IMR-90 (cell line): ENCODE measurements around the gene IL36B. TPM values are rescaled to one million over a fixed set of nuclear protein-coding genes. Genes with fewer than 3 reads are reported as not detected.

ENCODE experiments used
- ATAC-seq: fragments of 200-7000 bp; cut with Tn5 transposase; 2 replicates; pipeline ENCODE4 v1.9.1; 2020; ENCODE audit warnings: low read depth, mild to moderate bottlenecking, moderate library complexity
- BruUV-seq: library from RNA; stranded (reverse); fragments of 400-500 nt; replicated peaks from 2 replicates; lab custom pipeline; 2021; lab: Mats Ljungman, UMichigan
- CTCF ChIA-PET: fragments of 300-600 bp; formaldehyde crosslinking; extraction: SDS; loops from one replicate; lab custom pipeline; 2021; ENCODE audit warnings: antibody characterized with exemption; lab: Yijun Ruan, JAX
- POLR2A ChIA-PET: fragments of 300-600 bp; sonication (Branson Sonifier 250); formaldehyde crosslinking; loops from one replicate; lab custom pipeline; 2022; ENCODE audit warnings: antibody characterized with exemption; ENCODE audit not compliant: unreplicated experiment; lab: Charles Lee
- DNase-seq: peaks from one replicate; pipeline ENCODE4 v3.0.0; 2013
- H2AFZ ChIP-seq: replicated peaks from 2 replicates; pipeline ENCODE3; 2013; ENCODE audit warnings: low read length, mild to moderate bottlenecking; ENCODE audit not compliant: poor library complexity
- H2AK5ac ChIP-seq: 2 replicates; pipeline ENCODE4 v1.6.1; 2013; ENCODE audit warnings: low read depth, low read length, inconsistent platforms
- H2AK9ac ChIP-seq: replicated peaks from 2 replicates; pipeline ENCODE3; 2013; ENCODE audit warnings: mild to moderate bottlenecking, low read depth, low read length, moderate library complexity; ENCODE audit not compliant: poor library complexity
- H2BK120ac ChIP-seq: 2 replicates; pipeline ENCODE4 v1.6.1; 2013; ENCODE audit warnings: low read depth, low read length, inconsistent platforms
- H2BK15ac ChIP-seq: 3 replicates; pipeline ENCODE4 v1.6.1; 2013; ENCODE audit warnings: low read depth, low read length, inconsistent platforms
- H2BK20ac ChIP-seq: 2 replicates; pipeline ENCODE4 v1.6.1; 2013; ENCODE audit warnings: low read depth, mild to moderate bottlenecking, inconsistent platforms, low read length, moderate library complexity
- H2BK5ac ChIP-seq: 2 replicates; pipeline ENCODE4 v1.6.1; 2013; ENCODE audit warnings: mild to moderate bottlenecking, low read depth, low read length, inconsistent platforms; ENCODE audit not compliant: poor library complexity, severe bottlenecking
- H3K14ac ChIP-seq: replicated peaks from 2 replicates; pipeline ENCODE4 v1.6.1; 2013; ENCODE audit warnings: low read depth, low read length, inconsistent platforms
- H3K18ac ChIP-seq: 2 replicates; pipeline ENCODE4 v1.6.1; 2013; ENCODE audit warnings: low read depth, low read length, control low read depth
- H3K23ac ChIP-seq: 2 replicates; pipeline ENCODE4 v1.6.1; 2013; ENCODE audit warnings: low read depth, low read length, inconsistent platforms
- H3K27ac ChIP-seq: 2 replicates; pipeline ENCODE4 v1.5.1; 2013; ENCODE audit warnings: mild to moderate bottlenecking, control low read depth, low read length; ENCODE audit not compliant: insufficient read depth
- H3K27me3 ChIP-seq: 2 replicates; pipeline ENCODE4 v1.6.1; 2013; ENCODE audit warnings: low read length; ENCODE audit not compliant: control insufficient read depth, insufficient read depth
- H3K36me3 ChIP-seq: 2 replicates; pipeline ENCODE4 v1.6.1; 2013; ENCODE audit warnings: low read length, mixed read lengths; ENCODE audit not compliant: control insufficient read depth, insufficient read depth
- H3K4ac ChIP-seq: 2 replicates; pipeline ENCODE4 v1.6.1; 2013; ENCODE audit warnings: low read depth, low read length, inconsistent platforms
- H3K4me1 ChIP-seq: 2 replicates; pipeline ENCODE4 v1.6.1; 2013; ENCODE audit warnings: low read length, mixed read lengths; ENCODE audit not compliant: control insufficient read depth, insufficient read depth
- H3K4me2 ChIP-seq: 2 replicates; pipeline ENCODE4 v1.6.1; 2013; ENCODE audit warnings: low read depth, mild to moderate bottlenecking, control low read depth, low read length, moderate library complexity
- H3K4me3 ChIP-seq: 2 replicates; pipeline ENCODE4 v1.5.1; 2013; ENCODE audit warnings: low read depth, mild to moderate bottlenecking, control low read depth, low read length, moderate library complexity; ENCODE audit not compliant: insufficient read depth
- H3K56ac ChIP-seq: 2 replicates; pipeline ENCODE4 v1.6.1; 2013; ENCODE audit warnings: low read length, inconsistent platforms; ENCODE audit not compliant: insufficient read depth; ENCODE audit errors: extremely low read depth
- H3K79me1 ChIP-seq, 2 experiments: 2 replicates each; pipeline ENCODE4 v1.6.1; 2013; ENCODE audit warnings: low read length in 2 of 2, inconsistent platforms in 1 of 2, low read depth in 1 of 2
- H3K9ac ChIP-seq: 2 replicates; pipeline ENCODE4 v1.6.1; 2013; ENCODE audit warnings: low read depth, low read length, control low read depth
- H3K9me1 ChIP-seq: 2 replicates; pipeline ENCODE4 v1.6.1; 2013; ENCODE audit warnings: low read length, inconsistent platforms; ENCODE audit not compliant: insufficient read depth
- H3K9me3 ChIP-seq: 2 replicates; pipeline ENCODE4 v1.6.1; 2013; ENCODE audit warnings: low read length; ENCODE audit not compliant: control insufficient read depth, insufficient read depth
- H4K20me1 ChIP-seq: 2 replicates; pipeline ENCODE4 v1.6.1; 2013; ENCODE audit warnings: low read length, inconsistent platforms; ENCODE audit not compliant: insufficient read depth
- H4K5ac ChIP-seq: 2 replicates; pipeline ENCODE4 v1.6.1; 2013; ENCODE audit warnings: mild to moderate bottlenecking, low read depth, low read length, control low read depth
- H4K8ac ChIP-seq, 2 experiments: 2 replicates each; pipeline ENCODE4 v1.6.1; 2013; ENCODE audit warnings: low read depth in 2 of 2, low read length in 2 of 2, control low read depth in 1 of 2, inconsistent platforms in 1 of 2
- H4K91ac ChIP-seq: 2 replicates; pipeline ENCODE4 v1.6.1; 2013; ENCODE audit warnings: low read depth, low read length, inconsistent platforms; ENCODE audit not compliant: insufficient read depth
- BHLHE40 ChIP-seq: fragments of 150-350 bp; IDR thresholded peaks from 2 replicates; pipeline ENCODE4 v1.6.1; 2016; ENCODE audit warnings: mild to moderate bottlenecking, low read depth, low read length
- CEBPB ChIP-seq: IDR thresholded peaks from 2 replicates; pipeline ENCODE4 v1.6.1; 2012; ENCODE audit warnings: low read depth, low read length, improper control_type of control experiment
- CHD1 ChIP-seq: IDR thresholded peaks from 2 replicates; pipeline ENCODE4 v1.6.1; 2012; ENCODE audit warnings: low read depth, low read length, improper control_type of control experiment
- ELK1 ChIP-seq: fragments of 150-350 bp; IDR thresholded peaks from 2 replicates; pipeline ENCODE4 v1.6.1; 2016; ENCODE audit warnings: low read depth, mild to moderate bottlenecking, low read length, moderate library complexity, borderline replicate concordance
- FOS ChIP-seq: fragments of 150-350 bp; IDR thresholded peaks from 2 replicates; pipeline ENCODE4 v1.6.1; 2016; ENCODE audit warnings: low read depth, low read length
- MAFK ChIP-seq: IDR thresholded peaks from 2 replicates; pipeline ENCODE4 v1.6.1; 2012; ENCODE audit warnings: low read depth, low read length, improper control_type of control experiment
- MAZ ChIP-seq: IDR thresholded peaks from 2 replicates; pipeline ENCODE4 v1.6.1; 2012; ENCODE audit warnings: low read depth, mild to moderate bottlenecking, low read length, improper control_type of control experiment, moderate library complexity, borderline replicate concordance
- MXI1 ChIP-seq: IDR thresholded peaks from 2 replicates; pipeline ENCODE4 v1.6.1; 2012; ENCODE audit warnings: low read depth, mild to moderate bottlenecking, low read length, moderate library complexity, borderline replicate concordance
- NFE2L2 ChIP-seq: fragments of 150-350 bp; IDR thresholded peaks from 2 replicates; pipeline ENCODE4 v1.6.1; 2016; ENCODE audit warnings: low read depth, mild to moderate bottlenecking, low read length
- RCOR1 ChIP-seq: IDR thresholded peaks from 2 replicates; pipeline ENCODE4 v1.6.1; 2012; ENCODE audit warnings: mild to moderate bottlenecking, low read length, improper control_type of control experiment; ENCODE audit not compliant: insufficient replicate concordance
- RFX5 ChIP-seq: IDR thresholded peaks from 2 replicates; pipeline ENCODE4 v1.8.0; 2012; ENCODE audit warnings: low read depth, mild to moderate bottlenecking, low read length, moderate library complexity
- SMC3 ChIP-seq: fragments of 150-350 bp; IDR thresholded peaks from 2 replicates; pipeline ENCODE4 v1.6.1; 2016; ENCODE audit warnings: low read depth, mild to moderate bottlenecking, antibody characterized with exemption, low read length, moderate library complexity
- USF2 ChIP-seq: fragments of 150-350 bp; IDR thresholded peaks from 2 replicates; pipeline ENCODE4 v1.6.1; 2017; ENCODE audit warnings: mild to moderate bottlenecking, antibody characterized with exemption, low read length, low read depth
- WGBS, 2 experiments: methylation state at CpG; one replicate each; pipeline versions ENCODE4 v1.1.5 to v1.1.7; 2013; ENCODE audit warnings: missing lambda C conversion rate in 2 of 2; ENCODE audit not compliant: insufficient read length in 1 of 2; ENCODE audit errors: extremely low coverage in 2 of 2; 5-methylcytosine and 5-hydroxymethylcytosine counted together
- dilution Hi-C: fragments of 300-500 bp; cut with HindIII; formaldehyde crosslinking; loops from one replicate; pipeline ENCODE4 v1.14.3; 2018; ENCODE audit warnings: low sequenced_read_pairs; ENCODE audit not compliant: unreplicated experiment
- in situ Hi-C: fragments of 300-500 bp; cut with MboI; formaldehyde crosslinking; loops from 3 replicates; pipeline ENCODE4 v1.14.3; 2019; ENCODE audit warnings: low sequenced_read_pairs, inconsistent platforms, mixed read lengths
- intact Hi-C: fragments of 100-400 bp; cut with micrococcal nuclease; formaldehyde crosslinking; loops from 2 replicates; pipeline ENCODE4 v1.10.0; 2022
- polyA plus RNA-seq, 3 experiments: library from polyadenylated mRNA; depleted of rRNA; stranded (reverse); fragments of >200 nt; gene quantifications; 2 replicates each; pipeline ENCODE4 v1.2.3, GENCODE V29; 2012; ENCODE audit warnings: low replicate concordance in 1 of 3
- total RNA-seq: library from RNA; depleted of rRNA; stranded (reverse); fragments of >200 nt; gene quantifications from 2 replicates; pipeline ENCODE4 v1.2.3, GENCODE V29; 2012

The IL36B gene
- total and polyA plus RNA-seq, 2 of the 4 experiments (the other 2 are of a cell fraction), result not detected

GRCh38 chr2:113075600-113075999 lies 22.9 kb upstream of the IL36B start:
- dilution Hi-C loops, result no loop called here
- Histone ChIP-seq H4K5ac (no peak overlapping the region), H4K8ac (no peak overlapping the region), H3K4me3 (no peak overlapping the region), H3K27me3 (peaks cover 19% of the 10 kb centered on the region), H3K23ac (no peak overlapping the region), H3K79me1 (no peaks in the 10 kb centered on the region), H2AK5ac (no peak overlapping the region), H2BK20ac (no peak overlapping the region), H2AK9ac (no peak overlapping the region), H4K20me1 (no peaks in the 10 kb centered on the region), H3K4me2 (no peak overlapping the region), H2BK120ac (no peak overlapping the region), H4K91ac (no peak overlapping the region), H3K9ac (no peak overlapping the region), H3K56ac (no peak overlapping the region), H3K27ac (no peak overlapping the region), H3K14ac (no peak overlapping the region), H2BK5ac (no peak overlapping the region), H3K4ac (no peak overlapping the region), H3K18ac (no peak overlapping the region), H2BK15ac (no peak overlapping the region), H3K9me1 (no peaks in the 10 kb centered on the region), H2AFZ (no peak overlapping the region), H3K4me1 (no peaks in the 10 kb centered on the region), H3K9me3 (no peaks in the 10 kb centered on the region), H3K36me3 (no peaks in the 10 kb centered on the region)
- CTCF ChIA-PET, result no interaction called here
- intact Hi-C loops, result no loop called here
- WGBS, 2 experiments, result no CpG with 5 or more reads among the region's 3 CpGs
- ATAC-seq, result no peak
- no TSS peak for BruUV-seq
- in situ Hi-C loops, result no loop called here
- no peak for TF ChIP-seq FOS
- no peak for TF ChIP-seq MAFK
- no peak for TF ChIP-seq MXI1
- no peak for TF ChIP-seq CHD1
- TF ChIP-seq RCOR1, result no peak
- TF ChIP-seq SMC3, result no peak
- no peak for TF ChIP-seq BHLHE40
- TF ChIP-seq MAZ, result no peak
- no peak for TF ChIP-seq ELK1
- no peak for TF ChIP-seq NFE2L2
- no peak for TF ChIP-seq USF2
- no peak for TF ChIP-seq RFX5
- no peak for TF ChIP-seq CEBPB
- POLR2A ChIA-PET, result no interaction called here
- no peak for DNase-seq
